HEK293T (cell line): ENCODE results near the gene TMPRSS2.

Experiments used
- BHLHE40 ChIP-seq: fragments of 450-650 bp; IDR thresholded peaks from 2 replicates; pipeline ENCODE4 v1.6.1; 2016; ENCODE audit warnings: mild to moderate bottlenecking, moderate library complexity, borderline replicate concordance
- CTBP1 ChIP-seq: fragments of 450-650 bp; IDR thresholded peaks from 2 replicates; pipeline ENCODE4 v1.6.1; 2016; ENCODE audit warnings: borderline replicate concordance
- ELF4 ChIP-seq: fragments of 450-650 bp; IDR thresholded peaks from 2 replicates; pipeline ENCODE4 v1.6.1; 2017; ENCODE audit warnings: antibody characterized with exemption
- FOXA1 ChIP-seq: fragments of 450-650 bp; IDR thresholded peaks from 2 replicates; pipeline ENCODE4 v1.6.1; 2016; ENCODE audit warnings: mild to moderate bottlenecking
- FOXM1 ChIP-seq: fragments of 450-650 bp; IDR thresholded peaks from 2 replicates; pipeline ENCODE4 v1.6.1; 2017; ENCODE audit warnings: mild to moderate bottlenecking, borderline replicate concordance
- L3MBTL2 ChIP-seq: fragments of 450-650 bp; conservative IDR thresholded peaks from 2 replicates; pipeline ENCODE4 v1.6.1; 2016; ENCODE audit warnings: mild to moderate bottlenecking
- NFRKB ChIP-seq: fragments of 450-650 bp; IDR thresholded peaks from 2 replicates; pipeline ENCODE4 v1.6.1; 2016; ENCODE audit warnings: mild to moderate bottlenecking, moderate library complexity
- SP1 ChIP-seq: fragments of 450-650 bp; IDR thresholded peaks from 2 replicates; pipeline ENCODE4 v1.6.1; 2017
- SUZ12 ChIP-seq: fragments of 450-650 bp; IDR thresholded peaks from 2 replicates; pipeline ENCODE4 v1.6.1; 2016; ENCODE audit warnings: mild to moderate bottlenecking
- TARDBP ChIP-seq: fragments of 450-650 bp; IDR thresholded peaks from 2 replicates; pipeline ENCODE4 v1.6.1; 2016
- ZNF384 ChIP-seq: fragments of 450-650 bp; IDR thresholded peaks from 2 replicates; pipeline ENCODE4 v1.6.1; 2016

GRCh38 chr21:41504030-41504429 is 3.9 kb downstream of the TMPRSS2 start:
- TF ChIP-seq ELF4 = no peak
- TF ChIP-seq SP1 = no peak
- TF ChIP-seq ZNF384 = no peak
- TF ChIP-seq CTBP1 = no peak
- no peak for TF ChIP-seq NFRKB
- no peak for TF ChIP-seq FOXA1
- TF ChIP-seq SUZ12 = no peak
- no peak for TF ChIP-seq TARDBP
- no peak for TF ChIP-seq BHLHE40
- no peak for TF ChIP-seq L3MBTL2
- no peak for TF ChIP-seq FOXM1
